SK-N-SH treated with all-trans-retinoic acid at 6 μM for 48 hours (cell line): ENCODE measurements around the gene SRRM2.

Experiments
- PATZ1 ChIP-seq: fragments of 250-450 bp; sonication (Bioruptor Pico); IDR thresholded peaks from 2 replicates; pipeline ENCODE4 v1.8.0; 2020; ENCODE audit warnings: mild to moderate bottlenecking, moderate library complexity, borderline replicate concordance
- TCF4 ChIP-seq: fragments of 250-450 bp; sonication (Bioruptor Pico); IDR thresholded peaks from 2 replicates; pipeline ENCODE4 v1.8.0; 2021; ENCODE audit warnings: mild to moderate bottlenecking, moderate library complexity, borderline replicate concordance
- ZFP3 ChIP-seq: fragments of 250-450 bp; sonication (Bioruptor Pico); IDR thresholded peaks from 2 replicates; pipeline ENCODE4 v1.5.0; 2020; ENCODE audit warnings: mild to moderate bottlenecking, moderate library complexity

GRCh38 chr16:2751577-2752034 is 832 bp upstream of the SRRM2 start:
- TF ChIP-seq ZFP3 (CRISPR knock-in tag) (no peak), PATZ1 (CRISPR knock-in tag) (no peak), TCF4 (no peak)
